Dedifferentiated amniotic fluid mesenchymal stem cell (primary cell): ENCODE results near the gene FAM124A.

Experiments used
- DNase-seq: peaks from one replicate; pipeline ENCODE4 v3.0.0-alpha.2; 2016; ENCODE audit errors: extremely low spot score

FAM124A gene

GRCh38 chr13:51333826-51334225 lies 111.6 kb downstream of the FAM124A start:
- no peak for DNase-seq
